Small intestine (tissue), 7 donors: ENCODE data around the gene TSHZ2. TPM values are rescaled to one million over a fixed set of nuclear protein-coding genes. Genes with fewer than 3 reads are reported as not detected.

Experiments used
- DNase-seq, 2 donors: peaks; one replicate each; pipeline versions ENCODE4 v3.0.0 to v3.0.0-alpha.2; 2013
- FAIRE-seq: peaks from 2 replicates; lab custom pipeline; 2012; peaks lifted over from hg19 to GRCh38; lab: Jason Lieb, UNC
- H3K27ac ChIP-seq, 3 donors: one replicate each; pipeline ENCODE4 v1.5.1; 2013; ENCODE audit warnings: low read length in 2 of 3, mild to moderate bottlenecking in 2 of 3, control low read depth in 1 of 3, inconsistent platforms in 1 of 3, low read depth in 1 of 3, moderate library complexity in 1 of 3
- H3K27me3 ChIP-seq, 3 donors: one replicate each; pipeline ENCODE4 v1.6.1; 2013; ENCODE audit warnings: low read length in 3 of 3, inconsistent platforms in 1 of 3; ENCODE audit not compliant: control insufficient read depth in 3 of 3, insufficient read depth in 3 of 3
- H3K36me3 ChIP-seq, 3 donors: one replicate each; pipeline ENCODE4 v1.6.1; 2013; ENCODE audit warnings: low read length in 3 of 3, inconsistent platforms in 1 of 3, low read depth in 1 of 3, mild to moderate bottlenecking in 1 of 3, moderate library complexity in 1 of 3; ENCODE audit not compliant: control insufficient read depth in 3 of 3, insufficient read depth in 2 of 3
- H3K4me1 ChIP-seq, 3 donors: one replicate each; pipeline ENCODE4 v1.6.1; 2013; ENCODE audit warnings: low read length in 2 of 3, inconsistent platforms in 1 of 3, low read depth in 1 of 3, mild to moderate bottlenecking in 1 of 3, moderate library complexity in 1 of 3; ENCODE audit not compliant: control insufficient read depth in 3 of 3, insufficient read depth in 2 of 3
- H3K4me3 ChIP-seq, 3 donors: one replicate each; pipeline ENCODE4 v1.5.1; 2013; ENCODE audit warnings: low read length in 3 of 3, control low read depth in 1 of 3, inconsistent platforms in 1 of 3, low read depth in 1 of 3, mild to moderate bottlenecking in 1 of 3, moderate library complexity in 1 of 3
- H3K9me3 ChIP-seq, 2 donors: one replicate each; pipeline ENCODE4 v1.6.1; 2013; ENCODE audit warnings: low read depth in 1 of 2, low read length in 1 of 2; ENCODE audit not compliant: control insufficient read depth in 2 of 2, insufficient read depth in 1 of 2
- WGBS, 3 donors: extraction: QIAGEN DNeasy Blood & Tissue Kit; methylation state at CpG; one replicate each; pipeline ENCODE4 v1.1.7; 2013; 5-methylcytosine and 5-hydroxymethylcytosine counted together
- polyA plus RNA-seq, 4 donors: library from polyadenylated mRNA; stranded (reverse) in 3 of 4; unstranded in 1 of 4; fragments of 200-250 nt in 3 of 4; fragments of 120-200 nt in 1 of 4; gene quantifications; one replicate each; pipeline versions ENCODE4 v1.2.1 to v1.2.3, GENCODE V29; 2013
- donor health status: healthy with polysubstance abuse.
- donor health status: control.
- donor health status: control.
- donor health status: Bipolar disorder and iron deficiency.
- donor health status: healthy.

The TSHZ2 gene
- polyA plus RNA-seq, 4 donors: 0.67 to 4.4 (median 2.1) TPM

DNA sequence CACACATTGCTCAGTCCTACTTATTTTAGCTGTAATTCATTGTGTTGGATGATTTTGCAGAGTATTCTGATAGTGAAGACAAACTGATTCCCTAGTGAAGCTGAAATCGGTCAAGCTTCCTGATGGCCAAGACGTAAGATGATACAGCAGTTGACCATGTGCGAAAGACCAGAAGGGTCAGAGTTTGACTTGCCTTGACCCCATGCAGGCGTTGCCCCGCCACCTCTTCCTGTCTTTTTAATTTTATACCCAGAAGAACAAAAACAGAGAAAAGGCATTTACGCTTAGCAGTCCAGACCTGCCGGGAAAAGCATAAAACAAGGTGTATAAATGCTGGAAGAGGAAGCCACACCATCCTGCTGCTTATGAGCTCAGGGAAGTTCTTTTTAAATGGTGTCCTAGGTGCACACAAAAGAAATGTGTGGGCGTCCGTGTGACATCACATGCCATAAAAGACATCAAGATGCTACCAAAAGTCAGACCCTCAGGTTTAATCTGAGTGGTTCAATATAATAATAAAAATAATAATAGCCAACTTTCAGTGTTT lies 32.2 kb downstream of the TSHZ2 start:
- H3K27ac ChIP-seq: no peak overlapping the region
- FAIRE-seq: no peak
- H3K4me1 ChIP-seq: no peaks in the 10 kb centered on the region
- no peaks in the 10 kb centered on the region for H3K27me3 ChIP-seq
- no peaks in the 10 kb centered on the region for H3K36me3 ChIP-seq
- no peak for DNase-seq
- 83 to 98% (median 97%) methylated on average over 9 of the region's 9 CpGs for WGBS, 3 donors
- no peak overlapping the region for H3K4me3 ChIP-seq
- H3K9me3 ChIP-seq: no peaks in the 10 kb centered on the region

DNA sequence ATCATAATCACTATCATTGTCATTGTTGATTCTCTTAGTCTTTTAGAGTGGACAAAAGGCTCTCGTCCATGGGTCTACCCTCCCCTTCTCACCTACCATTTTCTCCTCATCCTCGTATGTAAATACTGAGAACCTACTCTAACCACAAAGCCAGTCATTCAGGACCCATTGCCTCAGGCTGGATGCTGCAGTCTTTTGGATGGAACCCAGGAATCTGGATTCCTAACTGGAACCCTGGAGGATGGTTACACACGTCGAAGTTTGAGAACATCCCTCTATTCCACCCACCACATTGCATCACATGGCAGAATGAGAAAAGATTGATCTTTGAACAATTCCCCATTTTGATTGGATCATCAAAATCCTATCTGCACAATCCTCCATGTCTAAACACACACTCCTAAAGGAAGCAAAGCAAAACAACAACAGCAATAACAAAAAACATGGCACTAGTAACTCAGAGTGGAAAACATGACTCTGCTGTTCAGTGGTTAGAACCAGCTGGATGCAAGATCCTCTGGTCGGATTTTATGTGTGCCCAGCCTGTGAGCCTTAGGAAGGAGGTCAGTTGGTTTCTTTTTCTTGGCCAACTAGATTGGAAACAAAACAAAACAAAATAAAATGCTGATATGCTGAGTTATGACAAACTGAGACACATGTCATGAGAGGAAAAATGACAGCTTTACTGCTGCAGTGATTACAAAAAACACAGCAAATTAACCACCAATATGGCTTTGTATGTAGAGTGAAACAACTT lies 38.0 kb downstream of the TSHZ2 start:
- Histone ChIP-seq H3K9me3 (peaks cover 0 to 3% of the 10 kb centered on the region in 2 donors), H3K27me3 (no peaks in the 10 kb centered on the region), H3K27ac (no peak overlapping the region), H3K36me3 (no peaks in the 10 kb centered on the region), H3K4me1 (no peaks in the 10 kb centered on the region), H3K4me3 (no peak overlapping the region)
- FAIRE-seq: no peak
- WGBS, 3 donors: 85% methylated on average over 5 of the region's 5 CpGs
- no peak for DNase-seq

DNA sequence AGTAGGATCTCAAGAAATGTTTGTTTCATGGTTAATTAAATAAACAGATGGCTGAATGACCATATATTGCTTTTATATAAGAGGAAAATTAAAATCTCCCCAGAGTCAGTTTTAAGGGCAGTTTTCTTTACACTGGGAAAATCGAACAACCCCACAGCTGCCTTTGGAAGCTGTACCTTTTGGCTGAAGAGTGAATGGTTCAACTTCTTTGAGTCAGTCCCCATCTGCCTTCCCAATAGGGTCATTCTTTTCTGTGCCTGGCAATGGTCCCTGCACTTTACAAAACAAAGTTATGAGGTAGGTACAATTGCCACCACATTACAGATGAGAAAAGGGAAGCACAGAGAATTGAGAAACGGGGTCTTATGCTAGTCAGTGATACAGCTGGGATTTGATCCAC lies 39.5 kb downstream of the TSHZ2 start:
- Histone ChIP-seq H3K27ac (no peak overlapping the region), H3K4me3 (no peak overlapping the region), H3K36me3 (no peaks in the 10 kb centered on the region), H3K27me3 (no peaks in the 10 kb centered on the region), H3K4me1 (no peaks in the 10 kb centered on the region), H3K9me3 (peaks cover 0 to 3% of the 10 kb centered on the region in 2 donors)
- DNase-seq (no peak), FAIRE-seq (no peak)
- 77 to 86% (median 86%) methylated on average over 2 of the region's 2 CpGs for WGBS, 3 donors

DNA sequence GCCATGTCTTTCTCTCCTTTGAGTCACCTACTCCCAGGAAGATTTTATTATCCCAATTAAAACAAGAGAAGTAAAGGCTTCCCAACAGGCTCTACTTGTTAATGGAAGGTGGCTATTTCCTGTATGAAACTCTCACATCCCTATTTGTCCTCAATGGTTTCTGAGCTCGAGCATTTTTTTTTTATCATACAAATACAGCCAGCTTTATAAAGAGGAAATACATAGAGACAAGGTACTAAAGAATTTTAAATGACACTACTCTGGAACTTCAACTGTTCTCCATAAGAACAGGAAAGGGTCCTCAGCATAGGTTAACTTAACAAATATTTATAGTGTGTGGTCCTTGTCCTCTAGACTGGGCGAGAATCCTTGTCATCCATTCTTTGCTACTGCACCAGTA lies 41.0 kb downstream of the TSHZ2 start:
- WGBS, 3 donors: 84 to 90% (median 85%) methylated on average over 2 of the region's 2 CpGs
- DNase-seq: no peak
- no peak for FAIRE-seq
- Histone ChIP-seq H3K27me3 (no peaks in the 10 kb centered on the region), H3K27ac (no peak overlapping the region), H3K36me3 (no peaks in the 10 kb centered on the region), H3K4me3 (no peak overlapping the region), H3K9me3 (peaks cover 0 to 3% of the 10 kb centered on the region in 2 donors), H3K4me1 (no peaks in the 10 kb centered on the region)

DNA sequence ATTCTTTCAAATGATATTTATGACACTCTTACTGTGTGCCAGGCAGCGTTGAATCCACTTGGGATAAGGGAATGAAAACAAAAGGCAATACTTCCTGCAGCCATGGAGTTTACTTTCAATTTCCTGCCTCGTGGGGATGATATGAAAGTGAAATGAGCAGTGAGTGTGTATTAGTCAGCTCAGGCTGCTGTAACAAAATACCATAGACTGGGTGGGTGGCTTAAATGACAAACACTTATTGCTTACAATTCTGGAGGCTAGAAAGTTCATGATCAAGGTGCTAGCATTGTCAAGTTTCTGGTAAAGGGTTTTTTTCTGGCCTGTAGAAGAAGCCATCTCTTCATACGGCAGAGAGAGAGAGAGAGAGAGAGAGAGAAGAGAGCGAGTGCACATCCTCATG lies 41.7 kb downstream of the TSHZ2 start:
- FAIRE-seq: no peak
- no peak for DNase-seq
- Histone ChIP-seq H3K9me3 (peaks cover 0 to 3% of the 10 kb centered on the region in 2 donors), H3K36me3 (no peaks in the 10 kb centered on the region), H3K27ac (no peak overlapping the region), H3K27me3 (no peaks in the 10 kb centered on the region), H3K4me3 (no peak overlapping the region), H3K4me1 (no peaks in the 10 kb centered on the region)
- 33 to 49% (median 40%) methylated on average over 4 of the region's 4 CpGs for WGBS, 3 donors

DNA sequence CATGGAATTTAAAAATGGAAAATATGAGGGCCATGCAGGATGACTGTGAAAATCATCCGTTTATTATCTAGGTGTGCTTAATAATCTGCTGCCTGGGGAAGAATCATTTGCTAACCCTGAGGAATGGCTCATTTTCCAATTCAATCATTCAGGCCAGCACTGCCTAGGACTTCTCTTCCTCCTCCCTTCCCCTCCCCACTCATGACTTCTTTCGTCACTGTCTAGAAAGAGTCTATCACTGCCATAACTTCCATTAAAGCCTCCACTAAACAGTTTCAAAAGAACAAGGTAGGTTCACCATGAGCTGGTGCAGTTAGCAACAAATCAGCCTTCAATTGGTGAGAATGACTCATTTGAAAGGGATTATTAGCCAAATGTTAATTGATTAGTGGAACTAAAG lies 43.9 kb downstream of the TSHZ2 start:
- DNase-seq (no peak), FAIRE-seq (no peak)
- Histone ChIP-seq H3K27ac (no peak overlapping the region), H3K27me3 (no peaks in the 10 kb centered on the region), H3K4me3 (no peak overlapping the region), H3K9me3 (peaks cover 0 to 3% of the 10 kb centered on the region in 2 donors), H3K4me1 (no peaks in the 10 kb centered on the region), H3K36me3 (no peaks in the 10 kb centered on the region)
- 91 to 96% (median 91%) methylated on average over 2 of the region's 2 CpGs for WGBS, 3 donors

DNA sequence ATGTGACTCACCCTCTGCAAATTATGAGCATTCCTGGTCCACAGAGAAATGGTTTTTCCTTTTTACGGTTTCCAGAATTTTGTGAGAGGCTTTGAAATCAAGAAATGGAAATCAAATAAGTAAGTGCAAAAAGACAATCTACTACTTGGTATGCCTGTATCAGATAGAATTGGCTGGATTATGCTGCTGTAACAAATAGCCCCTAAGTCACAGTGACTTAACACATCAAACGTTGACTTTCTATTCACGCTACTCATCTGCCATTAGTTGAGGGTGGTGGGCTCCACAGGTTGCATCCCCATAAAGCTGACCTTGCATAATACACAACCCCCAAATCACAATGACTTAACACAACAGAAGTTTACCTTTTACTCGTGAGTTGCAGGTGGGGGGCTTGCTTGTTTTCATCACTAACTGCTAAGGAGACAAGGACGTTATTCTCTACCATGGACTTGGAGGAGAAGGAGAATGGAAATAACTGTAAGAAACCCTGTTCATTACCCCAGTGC lies 44.4 kb downstream of the TSHZ2 start:
- FAIRE-seq (no peak), DNase-seq (no peak)
- H3K36me3 ChIP-seq: no peaks in the 10 kb centered on the region
- WGBS, 3 donors: 87 to 89% (median 89%) methylated on average over 5 of the region's 5 CpGs
- H3K4me3 ChIP-seq: no peak overlapping the region
- H3K9me3 ChIP-seq: peaks cover 0 to 3% of the 10 kb centered on the region in 2 donors
- H3K27ac ChIP-seq: no peak overlapping the region
- no peaks in the 10 kb centered on the region for H3K27me3 ChIP-seq
- no peaks in the 10 kb centered on the region for H3K4me1 ChIP-seq

DNA sequence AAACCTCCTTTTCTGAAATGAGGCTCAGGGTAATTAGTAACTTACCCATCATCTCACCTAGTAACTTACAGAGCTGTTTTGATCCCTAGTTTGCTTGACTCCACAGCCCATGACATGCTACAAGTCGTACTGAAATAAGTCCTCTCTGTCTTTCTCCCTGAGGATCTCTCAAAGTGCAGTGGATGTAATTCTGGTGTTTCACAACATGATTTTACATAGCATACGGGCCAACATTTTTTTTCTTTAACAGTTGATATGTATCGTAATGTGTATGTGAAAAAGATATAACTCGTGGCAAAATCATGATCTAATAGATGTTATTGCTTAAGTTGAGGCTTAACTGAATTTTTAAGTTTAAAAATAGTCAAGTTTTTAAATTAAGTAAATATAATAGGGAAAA lies 45.0 kb downstream of the TSHZ2 start:
- Histone ChIP-seq H3K4me3 (no peak overlapping the region), H3K36me3 (no peaks in the 10 kb centered on the region), H3K4me1 (no peaks in the 10 kb centered on the region), H3K27me3 (no peaks in the 10 kb centered on the region), H3K9me3 (peaks cover 0 to 3% of the 10 kb centered on the region in 2 donors), H3K27ac (no peak overlapping the region)
- FAIRE-seq (no peak), DNase-seq (no peak)
- 76 to 90% (median 78%) methylated on average over 4 of the region's 4 CpGs for WGBS, 3 donors
